Measurements from ENCODE around the gene OVCA2.

Gene OVCA2

DNA sequence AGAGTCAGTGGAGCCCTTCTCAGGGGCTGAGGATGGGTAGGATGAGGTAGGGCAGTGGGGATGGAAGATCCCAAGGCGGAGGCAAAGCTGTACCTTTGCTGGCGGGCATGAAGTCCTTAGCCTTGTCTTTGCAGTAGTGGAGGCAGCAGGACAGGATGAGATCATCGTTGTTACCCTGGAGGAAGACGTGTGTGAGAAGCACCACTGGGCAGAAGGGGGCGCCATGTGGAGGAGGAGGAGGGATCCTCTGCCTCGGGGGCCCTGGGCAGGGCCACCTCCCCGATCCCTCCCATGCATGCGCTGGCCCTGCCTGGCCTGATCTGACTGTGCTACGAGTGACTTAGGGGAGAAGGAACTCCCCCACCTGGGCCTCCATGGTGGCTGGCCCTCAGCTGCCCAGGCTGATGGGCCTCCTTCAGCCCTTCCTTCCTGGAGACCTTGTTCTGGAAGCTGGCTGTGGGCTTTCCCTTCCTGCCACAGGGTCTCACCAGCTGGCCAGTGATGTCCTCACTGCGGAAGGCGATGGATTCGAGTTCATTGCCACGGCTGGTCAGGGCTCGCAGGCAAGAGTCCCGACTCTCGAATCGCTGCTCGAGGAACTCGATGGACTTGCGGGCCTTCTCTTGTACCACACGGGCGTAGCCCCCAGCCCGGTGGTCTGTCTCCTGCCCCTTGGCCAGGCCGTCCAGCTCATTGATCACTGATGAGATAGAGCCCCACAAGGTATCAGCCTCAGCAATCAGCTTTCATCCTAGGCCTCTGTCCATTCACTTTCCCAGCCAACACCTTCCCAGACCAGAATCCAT lies 23.4 kb downstream of the OVCA2 start (continued):
- TF ChIP-seq REPIN1 (tag by site-specific recombination; IDR thresholded peaks at IDR 0.05; ENCODE audit: low read depth): no peak
- TF ChIP-seq TRIM28 (IDR thresholded peaks at IDR 0.05; ENCODE audit: borderline replicate concordance, low read length): no peak
- TF ChIP-seq, protein P1, sequence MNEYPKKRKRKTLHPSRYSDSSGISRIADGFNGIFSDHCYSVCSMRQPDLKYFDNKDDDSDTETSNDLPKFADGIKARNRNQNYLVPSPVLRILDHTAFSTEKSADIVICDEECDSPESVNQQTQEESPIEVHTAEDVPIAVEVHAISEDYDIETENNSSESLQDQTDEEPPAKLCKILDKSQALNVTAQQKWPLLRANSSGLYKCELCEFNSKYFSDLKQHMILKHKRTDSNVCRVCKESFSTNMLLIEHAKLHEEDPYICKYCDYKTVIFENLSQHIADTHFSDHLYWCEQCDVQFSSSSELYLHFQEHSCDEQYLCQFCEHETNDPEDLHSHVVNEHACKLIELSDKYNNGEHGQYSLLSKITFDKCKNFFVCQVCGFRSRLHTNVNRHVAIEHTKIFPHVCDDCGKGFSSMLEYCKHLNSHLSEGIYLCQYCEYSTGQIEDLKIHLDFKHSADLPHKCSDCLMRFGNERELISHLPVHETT (tag by site-specific recombination; IDR thresholded peaks at IDR 0.05): peak; percentile 51; the same call in 1 of the 2 replicates
- TF ChIP-seq ZNF266 (tag by site-specific recombination; IDR thresholded peaks at IDR 0.05; ENCODE audit: low read depth): no peak
- no peak for TF ChIP-seq ZNF529 (tag by site-specific recombination; IDR thresholded peaks at IDR 0.05; ENCODE audit: insufficient replicate concordance)
- TF ChIP-seq ZNF239 (tag by site-specific recombination; IDR thresholded peaks at IDR 0.05): no peak
- TF ChIP-seq ZNF175 (tag by site-specific recombination; IDR thresholded peaks at IDR 0.05): no peak
- TF ChIP-seq, protein P2, sequence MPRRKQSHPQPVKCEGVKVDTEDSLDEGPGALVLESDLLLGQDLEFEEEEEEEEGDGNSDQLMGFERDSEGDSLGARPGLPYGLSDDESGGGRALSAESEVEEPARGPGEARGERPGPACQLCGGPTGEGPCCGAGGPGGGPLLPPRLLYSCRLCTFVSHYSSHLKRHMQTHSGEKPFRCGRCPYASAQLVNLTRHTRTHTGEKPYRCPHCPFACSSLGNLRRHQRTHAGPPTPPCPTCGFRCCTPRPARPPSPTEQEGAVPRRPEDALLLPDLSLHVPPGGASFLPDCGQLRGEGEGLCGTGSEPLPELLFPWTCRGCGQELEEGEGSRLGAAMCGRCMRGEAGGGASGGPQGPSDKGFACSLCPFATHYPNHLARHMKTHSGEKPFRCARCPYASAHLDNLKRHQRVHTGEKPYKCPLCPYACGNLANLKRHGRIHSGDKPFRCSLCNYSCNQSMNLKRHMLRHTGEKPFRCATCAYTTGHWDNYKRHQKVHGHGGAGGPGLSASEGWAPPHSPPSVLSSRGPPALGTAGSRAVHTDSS (tag by site-specific recombination; IDR thresholded peaks at IDR 0.05): peak; percentile 32; the same call in 1 of the 2 replicates
- no peak for TF ChIP-seq RBAK (tag by site-specific recombination; IDR thresholded peaks at IDR 0.05)
- TF ChIP-seq ZNF664 (tag by site-specific recombination; IDR thresholded peaks at IDR 0.05): no peak
- TF ChIP-seq, protein P3, sequence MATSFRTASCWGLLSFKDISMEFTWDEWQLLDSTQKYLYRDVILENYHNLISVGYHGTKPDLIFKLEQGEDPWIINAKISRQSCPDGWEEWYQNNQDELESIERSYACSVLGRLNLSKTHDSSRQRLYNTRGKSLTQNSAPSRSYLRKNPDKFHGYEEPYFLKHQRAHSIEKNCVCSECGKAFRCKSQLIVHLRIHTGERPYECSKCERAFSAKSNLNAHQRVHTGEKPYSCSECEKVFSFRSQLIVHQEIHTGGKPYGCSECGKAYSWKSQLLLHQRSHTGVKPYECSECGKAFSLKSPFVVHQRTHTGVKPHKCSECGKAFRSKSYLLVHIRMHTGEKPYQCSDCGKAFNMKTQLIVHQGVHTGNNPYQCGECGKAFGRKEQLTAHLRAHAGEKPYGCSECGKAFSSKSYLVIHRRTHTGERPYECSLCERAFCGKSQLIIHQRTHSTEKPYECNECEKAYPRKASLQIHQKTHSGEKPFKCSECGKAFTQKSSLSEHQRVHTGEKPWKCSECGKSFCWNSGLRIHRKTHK (tag by site-specific recombination; IDR thresholded peaks at IDR 0.05): no peak
- TF ChIP-seq WT1 (tag by site-specific recombination; IDR thresholded peaks at IDR 0.05): peak; percentile 58; the same call in 1 of the 2 replicates
- TF ChIP-seq ZNF311 (tag by site-specific recombination; IDR thresholded peaks at IDR 0.05; ENCODE audit: borderline replicate concordance): no peak
- no peak for TF ChIP-seq ZNF747 (tag by site-specific recombination; IDR thresholded peaks at IDR 0.05)
- TF ChIP-seq, protein P4, sequence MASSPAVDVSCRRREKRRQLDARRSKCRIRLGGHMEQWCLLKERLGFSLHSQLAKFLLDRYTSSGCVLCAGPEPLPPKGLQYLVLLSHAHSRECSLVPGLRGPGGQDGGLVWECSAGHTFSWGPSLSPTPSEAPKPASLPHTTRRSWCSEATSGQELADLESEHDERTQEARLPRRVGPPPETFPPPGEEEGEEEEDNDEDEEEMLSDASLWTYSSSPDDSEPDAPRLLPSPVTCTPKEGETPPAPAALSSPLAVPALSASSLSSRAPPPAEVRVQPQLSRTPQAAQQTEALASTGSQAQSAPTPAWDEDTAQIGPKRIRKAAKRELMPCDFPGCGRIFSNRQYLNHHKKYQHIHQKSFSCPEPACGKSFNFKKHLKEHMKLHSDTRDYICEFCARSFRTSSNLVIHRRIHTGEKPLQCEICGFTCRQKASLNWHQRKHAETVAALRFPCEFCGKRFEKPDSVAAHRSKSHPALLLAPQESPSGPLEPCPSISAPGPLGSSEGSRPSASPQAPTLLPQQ (tag by site-specific recombination; IDR thresholded peaks at IDR 0.05): no peak
- TF ChIP-seq ZNF792 (tag by site-specific recombination; IDR thresholded peaks at IDR 0.05): no peak
- TF ChIP-seq, protein P5, sequence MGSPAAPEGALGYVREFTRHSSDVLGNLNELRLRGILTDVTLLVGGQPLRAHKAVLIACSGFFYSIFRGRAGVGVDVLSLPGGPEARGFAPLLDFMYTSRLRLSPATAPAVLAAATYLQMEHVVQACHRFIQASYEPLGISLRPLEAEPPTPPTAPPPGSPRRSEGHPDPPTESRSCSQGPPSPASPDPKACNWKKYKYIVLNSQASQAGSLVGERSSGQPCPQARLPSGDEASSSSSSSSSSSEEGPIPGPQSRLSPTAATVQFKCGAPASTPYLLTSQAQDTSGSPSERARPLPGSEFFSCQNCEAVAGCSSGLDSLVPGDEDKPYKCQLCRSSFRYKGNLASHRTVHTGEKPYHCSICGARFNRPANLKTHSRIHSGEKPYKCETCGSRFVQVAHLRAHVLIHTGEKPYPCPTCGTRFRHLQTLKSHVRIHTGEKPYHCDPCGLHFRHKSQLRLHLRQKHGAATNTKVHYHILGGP (tag by site-specific recombination; IDR thresholded peaks at IDR 0.05): no peak
- TF ChIP-seq, protein P6, sequence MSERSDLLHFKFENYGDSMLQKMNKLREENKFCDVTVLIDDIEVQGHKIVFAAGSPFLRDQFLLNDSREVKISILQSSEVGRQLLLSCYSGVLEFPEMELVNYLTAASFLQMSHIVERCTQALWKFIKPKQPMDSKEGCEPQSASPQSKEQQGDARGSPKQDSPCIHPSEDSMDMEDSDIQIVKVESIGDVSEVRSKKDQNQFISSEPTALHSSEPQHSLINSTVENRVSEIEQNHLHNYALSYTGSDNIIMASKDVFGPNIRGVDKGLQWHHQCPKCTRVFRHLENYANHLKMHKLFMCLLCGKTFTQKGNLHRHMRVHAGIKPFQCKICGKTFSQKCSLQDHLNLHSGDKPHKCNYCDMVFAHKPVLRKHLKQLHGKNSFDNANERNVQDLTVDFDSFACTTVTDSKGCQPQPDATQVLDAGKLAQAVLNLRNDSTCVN (tag by site-specific recombination; optimal IDR thresholded peaks at IDR 0.05): no peak
- no peak for TF ChIP-seq SETDB1 (IDR thresholded peaks at IDR 0.05; ENCODE audit: insufficient read length, low read length)
- TF ChIP-seq, protein P7, sequence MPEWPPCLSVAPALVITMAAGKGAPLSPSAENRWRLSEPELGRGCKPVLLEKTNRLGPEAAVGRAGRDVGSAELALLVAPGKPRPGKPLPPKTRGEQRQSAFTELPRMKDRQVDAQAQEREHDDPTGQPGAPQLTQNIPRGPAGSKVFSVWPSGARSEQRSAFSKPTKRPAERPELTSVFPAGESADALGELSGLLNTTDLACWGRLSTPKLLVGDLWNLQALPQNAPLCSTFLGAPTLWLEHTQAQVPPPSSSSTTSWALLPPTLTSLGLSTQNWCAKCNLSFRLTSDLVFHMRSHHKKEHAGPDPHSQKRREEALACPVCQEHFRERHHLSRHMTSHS (tag by site-specific recombination; IDR thresholded peaks at IDR 0.05): no peak
- no peak for TF ChIP-seq GLI2 (tag by site-specific recombination; IDR thresholded peaks at IDR 0.05; ENCODE audit: borderline replicate concordance, low read depth)
- TF ChIP-seq SP2 (tag by site-specific recombination; IDR thresholded peaks at IDR 0.05): no peak
- TF ChIP-seq, protein P8, sequence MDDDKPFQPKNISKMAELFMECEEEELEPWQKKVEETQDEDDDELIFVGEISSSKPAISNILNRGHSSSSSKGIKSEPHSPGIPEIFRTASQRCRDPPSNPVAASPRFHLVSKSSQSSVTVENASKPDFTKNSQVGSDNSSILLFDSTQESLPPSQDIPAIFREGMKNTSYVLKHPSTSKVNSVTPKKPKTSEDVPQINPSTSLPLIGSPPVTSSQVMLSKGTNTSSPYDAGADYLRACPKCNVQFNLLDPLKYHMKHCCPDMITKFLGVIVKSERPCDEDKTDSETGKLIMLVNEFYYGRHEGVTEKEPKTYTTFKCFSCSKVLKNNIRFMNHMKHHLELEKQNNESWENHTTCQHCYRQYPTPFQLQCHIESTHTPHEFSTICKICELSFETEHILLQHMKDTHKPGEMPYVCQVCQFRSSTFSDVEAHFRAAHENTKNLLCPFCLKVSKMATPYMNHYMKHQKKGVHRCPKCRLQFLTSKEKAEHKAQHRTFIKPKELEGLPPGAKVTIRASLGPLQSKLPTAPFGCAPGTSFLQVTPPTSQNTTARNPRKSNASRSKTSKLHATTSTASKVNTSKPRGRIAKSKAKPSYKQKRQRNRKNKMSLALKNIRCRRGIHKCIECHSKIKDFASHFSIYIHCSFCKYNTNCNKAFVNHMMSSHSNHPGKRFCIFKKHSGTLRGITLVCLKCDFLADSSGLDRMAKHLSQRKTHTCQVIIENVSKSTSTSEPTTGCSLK (tag by site-specific recombination; IDR thresholded peaks at IDR 0.05): no peak
- TF ChIP-seq ZNF274 (IDR thresholded peaks at IDR 0.05; ENCODE audit: low read length): no peak
- TF ChIP-seq ZNF274 (tag by site-specific recombination; IDR thresholded peaks at IDR 0.05; ENCODE audit: borderline replicate concordance): no peak
- TF ChIP-seq ZNF785 (tag by site-specific recombination; IDR thresholded peaks at IDR 0.05): no peak
- TF ChIP-seq ZNF221 (tag by site-specific recombination; IDR thresholded peaks at IDR 0.05; ENCODE audit: borderline replicate concordance): no peak
- no peak for TF ChIP-seq ZNF670 (tag by site-specific recombination; IDR thresholded peaks at IDR 0.05; ENCODE audit: low read depth)
